ENCODE data around the gene COX4I1. TPM values are rescaled to one million over a fixed set of nuclear protein-coding genes. Genes with fewer than 3 reads are reported as not detected.

Gene COX4I1
- total and polyA plus RNA-seq, 2 donors (not counting 1 experiment from before 2014, with no cell fraction given) = 759 to 813 TPM

DNA sequence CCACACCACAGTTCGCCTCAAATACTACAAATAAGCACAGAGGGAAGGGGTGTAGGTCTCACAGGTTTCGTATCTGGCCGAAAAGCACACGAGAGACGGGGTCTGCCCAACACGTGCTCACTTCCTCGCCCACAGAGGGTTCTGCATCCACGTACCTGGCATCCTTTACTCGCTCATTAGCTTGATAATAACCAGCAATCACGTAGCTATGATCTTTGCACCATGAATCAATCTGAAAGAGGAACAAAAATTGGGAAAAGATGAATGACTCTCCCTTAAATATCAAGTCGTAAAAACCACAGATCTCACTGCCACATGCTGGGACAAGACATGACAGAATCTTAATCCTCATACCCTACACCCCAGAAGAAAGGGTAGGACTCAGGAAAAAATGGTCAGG is 10.7 kb upstream of the COX4I1 start:
- Histone ChIP-seq H3K4me3 (ENCODE audit: control extremely low read depth in 1 of 5, extremely low read depth in 1 of 5, insufficient read depth in 1 of 5, low read depth in 2 of 5, low read length in 4 of 5) (no peak overlapping the region), H4K20me1 (ENCODE audit: control insufficient read depth, insufficient read depth, low read length, poor library complexity, severe bottlenecking) (peaks cover 43% of the 10 kb centered on the region), H3K4me2 (replicated peaks; ENCODE audit: low read depth, low read length, poor library complexity, severe bottlenecking) (no peak overlapping the region), H3K9me3 (ENCODE audit: control extremely low read depth in 1 of 3, control insufficient read depth in 2 of 3, insufficient read depth in 1 of 3, low read length in 2 of 3) (no peaks in the 10 kb centered on the region), H3K79me2 (ENCODE audit: control insufficient read depth, insufficient read depth, low read length) (peaks cover 69% of the 10 kb centered on the region), H3K27me3 (replicated peaks in 1 of 4; ENCODE audit: control extremely low read depth in 1 of 4, control insufficient read depth in 3 of 4, insufficient read depth in 4 of 4, low read length in 3 of 4) (no peaks in the 10 kb centered on the region), H3K27ac (ENCODE audit: low read length in 2 of 2) (no peak overlapping the region), H2AFZ (ENCODE audit: insufficient read depth, low read depth, low read length, poor library complexity, severe bottlenecking) (no peak overlapping the region), H3K9ac (ENCODE audit: low read length) (no peak overlapping the region), H3K36me3 (replicated peaks in 1 of 2; ENCODE audit: control extremely low read depth in 1 of 2, control insufficient read depth in 1 of 2, extremely low read depth in 1 of 2, insufficient read depth in 2 of 2, low read length in 1 of 2) (peaks cover 4 to 62% of the 10 kb centered on the region in 2 experiments), H3K4me1 (ENCODE audit: control insufficient read depth in 2 of 2, insufficient read depth in 2 of 2, low read length in 2 of 2) (no peaks in the 10 kb centered on the region)
- intact Hi-C loops (cut with micrococcal nuclease) = no loop called here
- Mint-ChIP-seq H3K4me3 (no peak overlapping the region), H3K27ac (peak overlapping the region; percentile 13), H3K9me3 (ENCODE audit: insufficient read depth) (no peaks in the 10 kb centered on the region), H3K27me3 (no peaks in the 10 kb centered on the region), H3K4me1 (peaks cover 10% of the 10 kb centered on the region)
- ATAC-seq (ENCODE audit: low read depth) (no peak), DNase-seq (no peak)
- ChIA-PET CTCF (no interaction called here), POLR2A (interaction anchor here (0.9 kb wide), 1 partner anchor 37 kb away, joined by 7 read pairs; no protein-coding TSS in a partner anchor)
- 84% methylated on average over 7 of the region's 11 CpGs for WGBS (ENCODE audit: insufficient coverage)
- TF ChIP-seq EZH2 (IDR thresholded peaks at IDR 0.05; ENCODE audit: borderline replicate concordance, insufficient read depth, low read depth, low read length, poor library complexity, severe bottlenecking) = no peak
- TF ChIP-seq, protein P1, sequence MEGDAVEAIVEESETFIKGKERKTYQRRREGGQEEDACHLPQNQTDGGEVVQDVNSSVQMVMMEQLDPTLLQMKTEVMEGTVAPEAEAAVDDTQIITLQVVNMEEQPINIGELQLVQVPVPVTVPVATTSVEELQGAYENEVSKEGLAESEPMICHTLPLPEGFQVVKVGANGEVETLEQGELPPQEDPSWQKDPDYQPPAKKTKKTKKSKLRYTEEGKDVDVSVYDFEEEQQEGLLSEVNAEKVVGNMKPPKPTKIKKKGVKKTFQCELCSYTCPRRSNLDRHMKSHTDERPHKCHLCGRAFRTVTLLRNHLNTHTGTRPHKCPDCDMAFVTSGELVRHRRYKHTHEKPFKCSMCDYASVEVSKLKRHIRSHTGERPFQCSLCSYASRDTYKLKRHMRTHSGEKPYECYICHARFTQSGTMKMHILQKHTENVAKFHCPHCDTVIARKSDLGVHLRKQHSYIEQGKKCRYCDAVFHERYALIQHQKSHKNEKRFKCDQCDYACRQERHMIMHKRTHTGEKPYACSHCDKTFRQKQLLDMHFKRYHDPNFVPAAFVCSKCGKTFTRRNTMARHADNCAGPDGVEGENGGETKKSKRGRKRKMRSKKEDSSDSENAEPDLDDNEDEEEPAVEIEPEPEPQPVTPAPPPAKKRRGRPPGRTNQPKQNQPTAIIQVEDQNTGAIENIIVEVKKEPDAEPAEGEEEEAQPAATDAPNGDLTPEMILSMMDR (IDR thresholded peaks at IDR 0.05) = no peak

DNA sequence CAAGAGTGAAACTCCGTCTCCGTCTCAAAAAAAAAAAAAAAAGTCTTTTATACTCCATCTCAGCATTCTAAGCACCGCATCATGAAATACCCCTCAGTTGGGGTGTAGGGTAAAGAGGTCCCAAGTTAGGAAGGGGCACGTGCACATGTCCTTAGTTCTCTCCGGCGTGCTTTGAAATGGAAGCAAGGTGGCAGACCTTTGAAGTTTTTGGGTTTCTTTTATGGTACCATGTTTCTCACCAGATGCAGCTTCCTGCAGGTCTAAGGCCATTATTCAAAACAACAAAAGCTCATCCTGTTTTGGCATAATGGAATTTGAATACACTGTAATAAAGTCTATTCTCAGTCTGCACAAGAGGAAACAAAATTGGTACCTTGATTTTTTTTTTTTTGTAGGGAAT is 9.7 kb upstream of the COX4I1 start:
- no peak overlapping the region for H3K9ac ChIP-seq (ENCODE audit: low read length)
- H3K4me3 ChIP-seq (ENCODE audit: control extremely low read depth in 1 of 5, extremely low read depth in 1 of 5, insufficient read depth in 1 of 5, low read depth in 2 of 5, low read length in 4 of 5) = no peak overlapping the region
- no peaks in the 10 kb centered on the region for H3K9me3 ChIP-seq (ENCODE audit: control extremely low read depth in 1 of 3, control insufficient read depth in 2 of 3, insufficient read depth in 1 of 3, low read length in 2 of 3)
- no peak overlapping the region for H2AFZ ChIP-seq (ENCODE audit: insufficient read depth, low read depth, low read length, poor library complexity, severe bottlenecking)
- TF ChIP-seq, protein P1 (IDR thresholded peaks at IDR 0.05) = no peak
- no peak for TF ChIP-seq EZH2 (IDR thresholded peaks at IDR 0.05; ENCODE audit: borderline replicate concordance, insufficient read depth, low read depth, low read length, poor library complexity, severe bottlenecking)
- H3K79me2 ChIP-seq (ENCODE audit: control insufficient read depth, insufficient read depth, low read length) = peaks cover 77% of the 10 kb centered on the region
- H3K4me1 Mint-ChIP-seq = peaks cover 10% of the 10 kb centered on the region
- H3K9me3 Mint-ChIP-seq (ENCODE audit: insufficient read depth) = no peaks in the 10 kb centered on the region
- no peak for ATAC-seq (ENCODE audit: low read depth)
- POLR2A ChIA-PET = interaction anchor here (0.7 to 0.9 kb wide), 2 partner anchors 38 to 39 kb away, joined by 3 to 7 read pairs; no protein-coding TSS in a partner anchor
- H3K4me2 ChIP-seq (replicated peaks; ENCODE audit: low read depth, low read length, poor library complexity, severe bottlenecking) = no peak overlapping the region
- peaks cover 50% of the 10 kb centered on the region for H4K20me1 ChIP-seq (ENCODE audit: control insufficient read depth, insufficient read depth, low read length, poor library complexity, severe bottlenecking)
- H3K4me1 ChIP-seq (ENCODE audit: control insufficient read depth in 2 of 2, insufficient read depth in 2 of 2, low read length in 2 of 2) = no peaks in the 10 kb centered on the region
- DNase-seq = no peak
- no peak overlapping the region for H3K27ac Mint-ChIP-seq
- CTCF ChIA-PET = interaction anchor here (0.8 to 0.9 kb wide), 2 partner anchors 30 to 130 kb away, joined by 3 read pairs; no protein-coding TSS in a partner anchor
- H3K27me3 ChIP-seq (replicated peaks in 1 of 4; ENCODE audit: control extremely low read depth in 1 of 4, control insufficient read depth in 3 of 4, insufficient read depth in 4 of 4, low read length in 3 of 4) = no peaks in the 10 kb centered on the region
- intact Hi-C loops (cut with micrococcal nuclease) = loop anchor here (10.0 kb wide), 1 partner anchor 235 kb away; no protein-coding TSS in a partner anchor
- H3K4me3 Mint-ChIP-seq = no peak overlapping the region
- H3K27me3 Mint-ChIP-seq = no peaks in the 10 kb centered on the region
- WGBS (ENCODE audit: insufficient coverage) = no CpG with 5 or more reads among the region's 6 CpGs
- no peak overlapping the region for H3K27ac ChIP-seq (ENCODE audit: low read length in 2 of 2)
- peaks cover 4 to 64% of the 10 kb centered on the region in 2 experiments for H3K36me3 ChIP-seq (replicated peaks in 1 of 2; ENCODE audit: control extremely low read depth in 1 of 2, control insufficient read depth in 1 of 2, extremely low read depth in 1 of 2, insufficient read depth in 2 of 2, low read length in 1 of 2)

Data from B cell (primary cell).